Measurements from ENCODE around the gene SHC3.

The SHC3 gene

DNA sequence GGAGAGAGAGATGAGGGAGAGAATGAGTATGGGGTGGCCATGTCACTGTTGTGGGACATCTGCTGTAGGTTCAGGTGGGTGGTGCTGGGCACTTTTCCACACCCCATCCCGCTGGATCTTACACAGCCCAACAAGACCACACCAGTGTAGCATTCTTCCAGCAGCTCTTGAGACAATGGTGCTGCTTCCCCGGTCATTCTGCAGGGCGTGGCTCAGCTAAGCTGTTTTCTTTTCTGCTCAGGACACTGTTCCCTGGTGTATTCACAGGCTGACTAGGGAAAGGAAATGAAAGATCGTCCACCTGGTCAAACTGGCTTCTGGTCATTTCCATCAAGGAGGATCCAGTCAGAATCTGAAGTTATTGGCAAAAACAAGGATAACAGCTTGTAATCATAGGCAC lies 111.8 kb downstream of the SHC3 start:
- no peak for DNase-seq (ENCODE audit: low read depth)
- TF ChIP-seq, protein P1, sequence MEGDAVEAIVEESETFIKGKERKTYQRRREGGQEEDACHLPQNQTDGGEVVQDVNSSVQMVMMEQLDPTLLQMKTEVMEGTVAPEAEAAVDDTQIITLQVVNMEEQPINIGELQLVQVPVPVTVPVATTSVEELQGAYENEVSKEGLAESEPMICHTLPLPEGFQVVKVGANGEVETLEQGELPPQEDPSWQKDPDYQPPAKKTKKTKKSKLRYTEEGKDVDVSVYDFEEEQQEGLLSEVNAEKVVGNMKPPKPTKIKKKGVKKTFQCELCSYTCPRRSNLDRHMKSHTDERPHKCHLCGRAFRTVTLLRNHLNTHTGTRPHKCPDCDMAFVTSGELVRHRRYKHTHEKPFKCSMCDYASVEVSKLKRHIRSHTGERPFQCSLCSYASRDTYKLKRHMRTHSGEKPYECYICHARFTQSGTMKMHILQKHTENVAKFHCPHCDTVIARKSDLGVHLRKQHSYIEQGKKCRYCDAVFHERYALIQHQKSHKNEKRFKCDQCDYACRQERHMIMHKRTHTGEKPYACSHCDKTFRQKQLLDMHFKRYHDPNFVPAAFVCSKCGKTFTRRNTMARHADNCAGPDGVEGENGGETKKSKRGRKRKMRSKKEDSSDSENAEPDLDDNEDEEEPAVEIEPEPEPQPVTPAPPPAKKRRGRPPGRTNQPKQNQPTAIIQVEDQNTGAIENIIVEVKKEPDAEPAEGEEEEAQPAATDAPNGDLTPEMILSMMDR (IDR thresholded peaks at IDR 0.05; ENCODE audit: low read length, missing control alignments), result no peak
- H3K4me3 ChIP-seq (replicated peaks; ENCODE audit: low read depth, low read length), result no peak overlapping the region

DNA sequence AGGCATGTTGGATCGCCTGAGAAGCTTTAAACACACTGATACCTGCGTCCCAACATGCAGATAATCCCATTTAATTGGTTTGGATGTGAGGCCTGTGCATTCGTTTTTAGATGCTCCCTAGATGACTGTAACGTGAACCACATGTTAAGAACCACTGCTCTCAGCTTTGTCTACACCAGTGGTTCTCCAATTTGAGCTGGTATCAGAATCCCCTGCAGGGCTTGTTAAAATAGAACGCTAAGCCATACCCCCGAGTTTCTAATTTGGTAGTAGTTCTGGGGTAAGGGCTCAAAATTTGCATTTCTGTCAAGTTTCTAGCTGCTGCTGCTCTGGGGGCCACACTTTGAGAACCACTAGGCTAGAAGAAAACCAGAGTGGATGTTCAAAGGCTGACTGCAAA lies 112.7 kb downstream of the SHC3 start:
- TF ChIP-seq, protein P1 (IDR thresholded peaks at IDR 0.05; ENCODE audit: low read length, missing control alignments), result no peak
- DNase-seq (ENCODE audit: low read depth), result no peak

DNA sequence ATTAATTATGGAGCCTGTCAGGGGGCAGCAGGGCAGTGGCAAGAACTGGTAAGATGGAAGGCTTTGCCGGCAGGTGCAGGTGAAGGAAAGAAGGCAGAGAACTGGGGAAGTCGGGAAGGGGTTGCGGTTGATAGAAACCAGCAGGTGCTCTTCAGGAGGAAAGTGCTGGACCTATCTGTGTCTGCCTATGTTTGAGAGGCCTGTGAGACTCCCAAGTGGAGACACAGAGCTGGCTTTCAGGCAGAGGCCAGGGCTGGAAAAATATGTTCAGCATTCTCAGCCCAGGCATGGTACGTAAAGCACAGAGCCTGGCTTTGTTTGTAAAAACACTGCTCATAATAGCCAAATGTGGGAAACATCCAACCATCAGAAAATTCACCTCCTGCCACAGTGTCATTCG lies 117.8 kb downstream of the SHC3 start:
- DNase-seq (ENCODE audit: low read depth), result no peak
- H3K4me3 ChIP-seq (replicated peaks; ENCODE audit: low read depth, low read length), result no peak overlapping the region
- TF ChIP-seq, protein P1 (IDR thresholded peaks at IDR 0.05; ENCODE audit: low read length, missing control alignments), result no peak

More for the DNA sequence above, 112.7 kb downstream of the SHC3 start:
- no peak overlapping the region for H3K4me3 ChIP-seq (replicated peaks; ENCODE audit: low read depth, low read length)

DNA sequence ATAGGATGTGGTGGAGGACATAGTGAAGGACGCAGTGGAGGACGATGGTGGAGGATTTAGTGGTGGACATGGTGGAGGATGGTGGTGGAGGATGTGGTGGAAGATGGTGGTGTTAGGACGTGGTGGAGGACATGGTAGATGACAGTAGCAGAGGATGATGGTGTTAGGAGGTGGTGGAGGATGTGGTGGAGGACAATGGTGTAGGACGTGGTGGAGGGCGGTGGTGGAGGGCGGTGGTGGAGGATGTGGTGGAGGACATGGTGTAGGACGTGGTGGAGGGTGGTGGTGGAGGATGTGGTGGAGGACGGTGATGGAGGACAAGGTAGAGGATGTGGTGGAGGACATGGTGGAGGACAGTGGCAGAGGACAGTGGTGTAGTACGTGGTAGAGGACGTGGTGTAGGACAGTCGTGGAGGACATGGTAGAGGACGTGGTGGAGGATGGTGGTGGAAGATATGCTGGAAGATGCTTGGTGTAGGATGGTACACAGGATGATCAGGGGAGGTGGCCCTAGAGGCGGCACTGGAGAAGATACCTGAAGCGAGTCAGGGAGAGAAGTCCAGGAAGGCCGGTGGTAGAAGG lies 118.6 kb downstream of the SHC3 start:
- no peak overlapping the region for H3K4me3 ChIP-seq (replicated peaks; ENCODE audit: low read depth, low read length)
- TF ChIP-seq, protein P1 (IDR thresholded peaks at IDR 0.05; ENCODE audit: low read length, missing control alignments), result no peak
- no peak for DNase-seq (ENCODE audit: low read depth)

DNA sequence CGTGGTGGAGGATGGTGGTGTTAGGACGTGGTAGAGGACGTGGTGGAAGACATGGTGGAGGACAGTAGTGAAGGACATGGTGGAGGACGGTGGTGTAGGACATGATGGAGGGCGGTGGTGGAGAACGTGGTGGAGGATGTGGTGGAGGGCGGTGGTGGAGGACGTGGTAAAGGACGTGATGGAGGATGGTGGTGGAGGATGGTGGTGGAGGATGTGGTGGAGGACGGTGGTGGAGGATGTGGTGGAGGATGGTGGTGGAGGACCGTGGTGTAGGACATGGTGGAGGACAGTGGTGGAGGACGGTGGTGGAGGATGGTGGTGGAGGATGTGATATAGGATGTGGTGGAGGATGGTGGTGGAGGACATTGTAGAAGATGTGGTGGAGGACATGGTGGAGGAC lies 119.7 kb downstream of the SHC3 start:
- no peak overlapping the region for H3K4me3 ChIP-seq (replicated peaks; ENCODE audit: low read depth, low read length)
- no peak for DNase-seq (ENCODE audit: low read depth)
- TF ChIP-seq, protein P1 (IDR thresholded peaks at IDR 0.05; ENCODE audit: low read length, missing control alignments), result no peak

DNA sequence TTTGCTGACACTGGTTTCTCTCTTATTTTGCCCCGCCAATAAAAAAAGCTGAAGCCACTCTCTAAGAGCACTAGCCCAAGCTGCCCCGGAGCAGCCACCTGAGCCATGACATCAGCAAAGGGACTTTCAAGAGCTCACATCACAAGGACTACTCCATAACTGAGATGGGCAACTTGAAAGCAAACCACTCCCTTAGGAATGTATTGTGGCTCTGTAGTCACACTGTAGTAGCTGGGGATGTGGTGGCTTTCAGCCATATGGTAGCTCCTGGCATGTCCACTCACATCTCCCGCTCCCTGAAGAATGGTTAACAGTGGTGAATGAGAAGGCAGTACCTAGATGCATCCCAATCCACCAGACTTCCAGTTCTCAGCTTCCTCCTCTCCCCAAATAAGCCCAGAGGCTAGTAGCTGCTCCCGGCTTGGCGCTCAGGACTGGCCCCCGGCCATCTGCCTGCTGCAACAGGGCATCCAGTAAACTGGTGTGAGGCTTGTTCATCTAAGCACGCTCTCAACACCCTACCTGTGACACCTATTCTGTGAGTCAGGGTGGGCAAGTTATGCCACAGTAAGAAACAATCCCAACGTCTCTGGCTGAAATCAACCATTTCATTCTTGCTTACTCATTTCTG lies 123.6 kb downstream of the SHC3 start:
- TF ChIP-seq, protein P1 (IDR thresholded peaks at IDR 0.05; ENCODE audit: low read length, missing control alignments), result no peak
- DNase-seq (ENCODE audit: low read depth), result no peak
- no peak overlapping the region for H3K4me3 ChIP-seq (replicated peaks; ENCODE audit: low read depth, low read length)

DNA sequence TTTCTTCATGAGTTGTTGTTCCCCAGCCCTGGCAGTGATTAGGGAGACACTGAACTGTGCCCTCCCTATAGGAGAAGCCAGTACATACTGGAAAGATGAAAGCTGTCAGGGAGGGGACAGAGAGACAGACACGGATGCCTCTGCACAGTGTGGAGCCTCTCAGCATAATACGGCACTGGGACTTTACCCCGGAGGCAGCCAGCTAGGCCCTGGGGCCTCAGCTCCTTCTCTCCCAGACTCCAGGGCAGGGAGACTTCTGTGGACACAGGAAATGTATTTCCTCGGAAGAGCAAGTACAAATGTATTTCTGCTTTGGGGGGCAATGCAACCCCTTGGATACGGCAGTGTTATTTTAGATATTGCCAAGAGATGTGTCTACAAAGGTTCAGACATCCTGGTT lies 125.3 kb downstream of the SHC3 start:
- TF ChIP-seq, protein P1 (IDR thresholded peaks at IDR 0.05; ENCODE audit: low read length, missing control alignments), result no peak
- H3K4me3 ChIP-seq (replicated peaks; ENCODE audit: low read depth, low read length), result no peak overlapping the region
- no peak for DNase-seq (ENCODE audit: low read depth)
